Stimulated activated memory B cell treated with anti-CD40 and anti-IgM and Interleukin-4, amounts not matched to agents 10 μg/mL and 1 μg/mL and 100 μg/mL, for 72 hours (primary cell): ENCODE data around the gene TMEM185B.
A peak's percentile ranks its signal among the peaks of the same experiment; 100 is the strongest.
"Not testable (repeated sequence)": the region's sequence is repeated elsewhere in the genome, so short reads cannot be mapped to it uniquely, and the experiment has no call there.

ENCODE experiments used
- ATAC-seq: fragments of 150-1000 bp; cut with Tn5 transposase; 2 replicates; pipeline ENCODE4 v1.10.0; 2021
- H3K27ac Mint-ChIP-seq: one replicate; pipeline ENCODE4 v1.8.0; 2022; ENCODE audit warnings: mild to moderate bottlenecking, mixed read lengths
- H3K27me3 Mint-ChIP-seq: one replicate; pipeline ENCODE4 v1.8.0; 2022; ENCODE audit warnings: mixed read lengths
- H3K36me3 Mint-ChIP-seq: one replicate; pipeline ENCODE4 v1.8.0; 2022; ENCODE audit warnings: mixed read lengths
- H3K4me1 Mint-ChIP-seq: one replicate; pipeline ENCODE4 v1.8.0; 2022; ENCODE audit warnings: mixed read lengths
- H3K4me3 Mint-ChIP-seq: one replicate; pipeline ENCODE4 v1.8.0; 2022; ENCODE audit warnings: mild to moderate bottlenecking, moderate library complexity, mixed read lengths
- H3K9me3 Mint-ChIP-seq: one replicate; pipeline ENCODE4 v1.8.0; 2022; ENCODE audit warnings: mixed read lengths

The TMEM185B gene

GRCh38 chr2:120223034-120223912 is at the start of gene TMEM185B:
TSS of gene TMEM185B (minus strand) at chr2:120223400. CDS start at chr2:120222976, 424 bp downstream.
- Mint-ChIP-seq H3K4me1 (peaks cover 62% of the 10 kb centered on the region), H3K27me3 (no peaks in the 10 kb centered on the region), H3K9me3 (no peaks in the 10 kb centered on the region), H3K36me3 (peaks cover 38% of the 10 kb centered on the region), H3K27ac (peak within 1 kb of the TSS; percentile 88), H3K4me3 (peak within 1 kb of the TSS; percentile 85)
- peak; percentile 96 for ATAC-seq

- H3K36me3 Mint-ChIP-seq: peaks cover 57% of the 10 kb centered on the region
- peaks cover 8% of the 10 kb centered on the region for H3K9me3 Mint-ChIP-seq
- ATAC-seq: peak; percentile 60
- H3K27ac Mint-ChIP-seq: peak overlapping the region; percentile 58
- H3K4me3 Mint-ChIP-seq: no peak overlapping the region
- H3K4me1 Mint-ChIP-seq: peaks cover 62% of the 10 kb centered on the region
- H3K27me3 Mint-ChIP-seq: no peaks in the 10 kb centered on the region
These were observed 48.6 kb upstream of the TMEM185B start for GRCh38 chr2:120271711-120272379.

GRCh38 chr2:120269816-120270215 is 46.6 kb upstream of the TMEM185B start:
- H3K4me1 Mint-ChIP-seq: peaks cover 64% of the 10 kb centered on the region
- H3K9me3 Mint-ChIP-seq: peaks cover 4% of the 10 kb centered on the region
- H3K27me3 Mint-ChIP-seq: no peaks in the 10 kb centered on the region
- H3K4me3 Mint-ChIP-seq: no peak overlapping the region
- peak overlapping the region; percentile 61 for H3K27ac Mint-ChIP-seq
- peaks cover 53% of the 10 kb centered on the region for H3K36me3 Mint-ChIP-seq
- no peak for ATAC-seq

DNA sequence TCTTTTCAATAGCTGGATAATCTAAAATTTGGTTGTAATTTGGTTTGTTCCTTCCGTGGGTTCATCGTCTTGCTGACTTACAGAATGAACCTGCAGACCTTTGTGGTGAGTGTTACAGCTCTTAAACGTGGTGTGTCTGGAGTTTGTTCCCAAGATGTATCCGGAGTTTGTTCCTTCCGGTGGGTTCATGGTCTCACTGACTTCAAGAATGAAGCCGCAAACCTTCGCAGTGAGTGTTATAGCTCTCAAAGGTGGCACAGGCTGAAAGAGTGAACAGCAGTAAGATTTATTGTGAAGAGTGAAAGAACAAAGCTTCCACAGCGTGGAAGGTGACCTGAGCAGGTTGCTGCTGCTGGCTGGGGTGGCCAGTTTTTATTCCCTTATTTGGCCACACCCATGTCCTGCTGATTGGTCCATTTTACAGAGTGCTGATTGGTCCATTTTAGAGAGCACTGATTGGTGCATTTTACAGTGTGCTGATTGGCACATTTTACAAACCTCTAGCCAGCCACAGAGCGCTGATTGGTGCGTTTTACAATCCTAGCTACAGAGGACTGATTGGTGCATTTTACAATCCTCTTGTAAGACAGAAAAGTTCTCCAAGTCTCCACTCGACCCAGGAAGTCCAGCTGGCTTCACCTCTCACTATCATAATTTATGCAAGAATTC is 46.0 kb upstream of the TMEM185B start:
- Mint-ChIP-seq H3K36me3 (peaks cover 53% of the 10 kb centered on the region), H3K4me1 (peaks cover 69% of the 10 kb centered on the region), H3K9me3 (peaks cover 4% of the 10 kb centered on the region), H3K27me3 (no peaks in the 10 kb centered on the region), H3K27ac (no peak overlapping the region), H3K4me3 (no peak overlapping the region)
- no peak for ATAC-seq

- peak overlapping the region; percentile 21 for H3K4me3 Mint-ChIP-seq
- no peaks in the 10 kb centered on the region for H3K27me3 Mint-ChIP-seq
- peaks cover 63% of the 10 kb centered on the region for H3K4me1 Mint-ChIP-seq
- peak overlapping the region; percentile 96 for H3K27ac Mint-ChIP-seq
- peaks cover 3% of the 10 kb centered on the region for H3K9me3 Mint-ChIP-seq
- peak; percentile 90 for ATAC-seq
- peaks cover 47% of the 10 kb centered on the region for H3K36me3 Mint-ChIP-seq
These were observed 44.1 kb upstream of the TMEM185B start for GRCh38 chr2:120267348-120267747.

DNA sequence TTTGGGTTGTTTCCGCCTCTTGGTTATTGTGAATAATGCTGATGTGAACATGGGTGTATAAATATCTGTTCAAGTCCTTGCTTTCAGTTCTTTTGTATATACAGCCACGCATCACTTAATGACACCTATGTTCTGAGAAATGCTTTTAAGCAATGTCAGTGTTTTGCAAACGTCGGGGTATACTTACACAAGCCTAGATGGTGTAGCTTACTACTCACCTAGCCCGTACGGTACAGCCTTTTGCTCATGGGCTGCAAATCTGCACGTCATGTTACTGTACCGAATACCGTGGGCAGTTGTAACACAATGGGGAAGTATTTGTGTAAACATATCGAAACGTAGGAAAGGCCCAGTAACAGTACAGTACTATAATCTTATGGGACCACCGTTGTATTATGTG is 41.8 kb upstream of the TMEM185B start:
- Mint-ChIP-seq H3K27ac (peak overlapping the region; percentile 72), H3K9me3 (peaks cover 7% of the 10 kb centered on the region), H3K4me1 (peaks cover 39% of the 10 kb centered on the region), H3K27me3 (no peaks in the 10 kb centered on the region), H3K4me3 (peak overlapping the region; percentile 45), H3K36me3 (peaks cover 31% of the 10 kb centered on the region)
- ATAC-seq: peak; percentile 44

- Mint-ChIP-seq H3K9me3 (peaks cover 12% of the 10 kb centered on the region), H3K27ac (no peak overlapping the region), H3K36me3 (peaks cover 27% of the 10 kb centered on the region), H3K27me3 (no peaks in the 10 kb centered on the region), H3K4me1 (peaks cover 37% of the 10 kb centered on the region), H3K4me3 (no peak overlapping the region)
- no peak for ATAC-seq
These were observed 39.7 kb upstream of the TMEM185B start for GRCh38 chr2:120262761-120263428.

DNA sequence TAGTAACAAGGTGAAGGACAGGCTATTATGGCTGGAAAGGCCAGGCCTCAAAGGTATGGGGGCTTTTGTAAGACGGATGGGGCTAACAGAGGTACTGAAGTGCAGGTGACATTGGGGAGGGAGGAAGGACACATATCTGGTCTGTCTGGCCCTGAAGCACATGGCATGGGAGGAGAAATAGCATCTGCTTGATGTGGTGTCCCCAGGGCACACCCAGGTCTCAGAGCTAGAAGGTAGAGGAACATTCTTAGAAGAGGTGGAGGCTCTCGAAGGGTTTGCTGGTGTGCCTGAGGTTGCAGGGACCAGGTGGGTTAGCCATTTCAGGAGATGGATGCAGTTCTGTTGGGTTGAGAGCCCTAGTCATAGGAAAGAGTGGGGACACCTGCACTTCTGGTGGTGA is 39.0 kb upstream of the TMEM185B start:
- H3K9me3 Mint-ChIP-seq: peaks cover 12% of the 10 kb centered on the region
- H3K36me3 Mint-ChIP-seq: peaks cover 31% of the 10 kb centered on the region
- peaks cover 38% of the 10 kb centered on the region for H3K4me1 Mint-ChIP-seq
- no peak overlapping the region for H3K27ac Mint-ChIP-seq
- no peaks in the 10 kb centered on the region for H3K27me3 Mint-ChIP-seq
- ATAC-seq: peak; percentile 56
- no peak overlapping the region for H3K4me3 Mint-ChIP-seq

- Mint-ChIP-seq H3K4me3 (no peak overlapping the region), H3K4me1 (peaks cover 38% of the 10 kb centered on the region), H3K27ac (no peak overlapping the region), H3K27me3 (no peaks in the 10 kb centered on the region), H3K36me3 (peaks cover 28% of the 10 kb centered on the region), H3K9me3 (peaks cover 12% of the 10 kb centered on the region)
- peak; percentile 98 for ATAC-seq
These were observed 38.3 kb upstream of the TMEM185B start for GRCh38 chr2:120261387-120262006.

DNA sequence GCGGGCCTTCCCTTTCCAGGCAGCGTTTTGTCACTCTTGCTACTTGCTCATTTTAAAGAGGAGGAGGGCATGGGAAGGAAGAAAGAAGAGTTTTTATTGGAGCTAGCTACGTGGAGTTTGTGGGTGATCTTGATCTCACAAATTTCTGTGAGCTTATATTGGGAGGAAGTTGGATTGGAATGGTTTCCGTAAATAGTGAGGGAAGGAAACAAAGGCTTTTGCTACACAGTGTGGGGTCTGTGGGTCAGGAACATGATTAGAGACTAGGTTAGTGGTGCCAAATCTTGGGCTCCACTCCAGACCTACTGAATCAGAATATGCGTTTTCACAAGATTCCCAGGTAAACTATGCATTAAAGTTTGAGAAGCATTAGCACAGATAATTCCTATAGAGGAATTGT is 37.5 kb upstream of the TMEM185B start:
- H3K36me3 Mint-ChIP-seq: peaks cover 35% of the 10 kb centered on the region
- no peak overlapping the region for H3K27ac Mint-ChIP-seq

DNA sequence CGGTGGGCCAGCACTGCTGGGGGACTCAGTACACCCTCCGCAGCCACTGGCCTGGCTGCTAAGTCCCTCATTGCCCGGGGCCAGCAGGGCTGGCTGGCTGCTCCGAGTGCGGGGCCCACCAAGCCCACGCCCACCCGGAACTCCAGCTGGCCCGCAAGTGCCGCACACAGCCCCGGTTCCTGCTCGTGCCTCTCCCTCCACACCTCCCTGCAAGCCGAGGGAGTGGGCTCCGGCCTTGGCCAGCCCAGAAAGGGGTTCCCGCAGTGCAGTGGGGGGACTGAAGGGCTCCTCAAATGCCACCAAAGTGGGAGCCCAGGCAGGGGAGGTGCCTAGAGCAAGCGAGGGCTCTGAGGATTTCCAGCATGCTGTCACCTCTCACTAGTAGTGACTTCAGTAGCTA is 36.7 kb upstream of the TMEM185B start:
- not testable (repeated sequence) for ATAC-seq, H3K27me3 Mint-ChIP-seq, H3K27ac Mint-ChIP-seq, H3K4me3 Mint-ChIP-seq
- peaks cover 12% of the 10 kb centered on the region for H3K9me3 Mint-ChIP-seq
- peaks cover 44% of the 10 kb centered on the region for H3K4me1 Mint-ChIP-seq
- H3K36me3 Mint-ChIP-seq: peaks cover 43% of the 10 kb centered on the region

More for the DNA sequence above, 37.5 kb upstream of the TMEM185B start:
- no peak for ATAC-seq
- no peaks in the 10 kb centered on the region for H3K27me3 Mint-ChIP-seq
- H3K4me1 Mint-ChIP-seq: peaks cover 44% of the 10 kb centered on the region
- peak overlapping the region; percentile 14 for H3K4me3 Mint-ChIP-seq
- peaks cover 12% of the 10 kb centered on the region for H3K9me3 Mint-ChIP-seq

DNA sequence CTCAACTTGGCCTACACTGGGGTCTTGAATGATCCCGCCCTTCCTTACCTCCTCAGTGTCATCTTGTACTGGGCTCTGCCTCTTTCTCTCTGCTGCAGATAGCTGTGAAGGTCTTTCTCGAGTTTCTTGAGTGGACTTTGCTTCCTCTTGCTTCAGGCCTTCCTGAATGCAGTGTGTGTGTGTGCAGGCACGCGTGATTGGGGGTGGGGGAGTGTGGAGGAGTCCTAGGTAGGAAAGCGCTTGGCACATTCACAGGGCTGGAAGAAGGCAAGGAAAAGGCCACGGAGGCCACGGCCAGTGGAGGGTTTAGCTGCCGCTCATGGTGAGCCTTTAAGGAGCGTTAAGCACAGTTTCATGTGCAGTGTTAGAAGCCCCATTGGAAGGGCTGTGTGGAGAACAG is 35.0 kb upstream of the TMEM185B start:
- Mint-ChIP-seq H3K27ac (peak overlapping the region; percentile 67), H3K4me3 (peak overlapping the region; percentile 15), H3K36me3 (peaks cover 44% of the 10 kb centered on the region)

GRCh38 chr2:120257522-120257921 is 34.3 kb upstream of the TMEM185B start:
- peak overlapping the region; percentile 27 for H3K4me3 Mint-ChIP-seq
- H3K9me3 Mint-ChIP-seq: peaks cover 12% of the 10 kb centered on the region
- H3K27me3 Mint-ChIP-seq: no peaks in the 10 kb centered on the region
- no peak for ATAC-seq
- peak overlapping the region; percentile 67 for H3K27ac Mint-ChIP-seq
- peaks cover 44% of the 10 kb centered on the region for H3K36me3 Mint-ChIP-seq
- H3K4me1 Mint-ChIP-seq: peaks cover 54% of the 10 kb centered on the region

More for the DNA sequence above, 35.0 kb upstream of the TMEM185B start:
- peaks cover 54% of the 10 kb centered on the region for H3K4me1 Mint-ChIP-seq
- H3K27me3 Mint-ChIP-seq: no peaks in the 10 kb centered on the region
- no peak for ATAC-seq
- peaks cover 12% of the 10 kb centered on the region for H3K9me3 Mint-ChIP-seq

- no peak for ATAC-seq
- peaks cover 62% of the 10 kb centered on the region for H3K4me1 Mint-ChIP-seq
- H3K27ac Mint-ChIP-seq: peak overlapping the region; percentile 68
- peaks cover 44% of the 10 kb centered on the region for H3K36me3 Mint-ChIP-seq
- peaks cover 12% of the 10 kb centered on the region for H3K9me3 Mint-ChIP-seq
- no peak overlapping the region for H3K4me3 Mint-ChIP-seq
- no peaks in the 10 kb centered on the region for H3K27me3 Mint-ChIP-seq
These were observed 33.4 kb upstream of the TMEM185B start for GRCh38 chr2:120256651-120257000.
